IMR-90 (cell line): ENCODE measurements around the gene RFX2. TPM values are rescaled to one million over a fixed set of nuclear protein-coding genes. Genes with fewer than 3 reads are reported as not detected.
"Not testable (repeated sequence)": the region's sequence is repeated elsewhere in the genome, so short reads cannot be mapped to it uniquely, and the experiment has no call there.

Experiments used
- ATAC-seq: fragments of 200-7000 bp; cut with Tn5 transposase; 2 replicates; pipeline ENCODE4 v1.9.1; 2020; ENCODE audit warnings: low read depth, mild to moderate bottlenecking, moderate library complexity
- BruUV-seq: library from RNA; stranded (reverse); fragments of 400-500 nt; replicated peaks from 2 replicates; lab custom pipeline; 2021; lab: Mats Ljungman, UMichigan
- CTCF ChIA-PET: fragments of 300-600 bp; formaldehyde crosslinking; extraction: SDS; loops from one replicate; lab custom pipeline; 2021; ENCODE audit warnings: antibody characterized with exemption; lab: Yijun Ruan, JAX
- POLR2A ChIA-PET: fragments of 300-600 bp; sonication (Branson Sonifier 250); formaldehyde crosslinking; loops from one replicate; lab custom pipeline; 2022; ENCODE audit warnings: antibody characterized with exemption; ENCODE audit not compliant: unreplicated experiment; lab: Charles Lee
- DNase-seq: peaks from one replicate; pipeline ENCODE4 v3.0.0; 2013
- H2AFZ ChIP-seq: replicated peaks from 2 replicates; pipeline ENCODE3; 2013; ENCODE audit warnings: low read length, mild to moderate bottlenecking; ENCODE audit not compliant: poor library complexity
- H2AK5ac ChIP-seq: 2 replicates; pipeline ENCODE4 v1.6.1; 2013; ENCODE audit warnings: low read depth, low read length, inconsistent platforms
- H2AK9ac ChIP-seq: replicated peaks from 2 replicates; pipeline ENCODE3; 2013; ENCODE audit warnings: mild to moderate bottlenecking, low read depth, low read length, moderate library complexity; ENCODE audit not compliant: poor library complexity
- H2BK120ac ChIP-seq: 2 replicates; pipeline ENCODE4 v1.6.1; 2013; ENCODE audit warnings: low read depth, low read length, inconsistent platforms
- H2BK15ac ChIP-seq: 3 replicates; pipeline ENCODE4 v1.6.1; 2013; ENCODE audit warnings: low read depth, low read length, inconsistent platforms
- H2BK20ac ChIP-seq: 2 replicates; pipeline ENCODE4 v1.6.1; 2013; ENCODE audit warnings: low read depth, mild to moderate bottlenecking, inconsistent platforms, low read length, moderate library complexity
- H2BK5ac ChIP-seq: 2 replicates; pipeline ENCODE4 v1.6.1; 2013; ENCODE audit warnings: mild to moderate bottlenecking, low read depth, low read length, inconsistent platforms; ENCODE audit not compliant: poor library complexity, severe bottlenecking
- H3K14ac ChIP-seq: replicated peaks from 2 replicates; pipeline ENCODE4 v1.6.1; 2013; ENCODE audit warnings: low read depth, low read length, inconsistent platforms
- H3K18ac ChIP-seq: 2 replicates; pipeline ENCODE4 v1.6.1; 2013; ENCODE audit warnings: low read depth, low read length, control low read depth
- H3K23ac ChIP-seq: 2 replicates; pipeline ENCODE4 v1.6.1; 2013; ENCODE audit warnings: low read depth, low read length, inconsistent platforms
- H3K27ac ChIP-seq: 2 replicates; pipeline ENCODE4 v1.5.1; 2013; ENCODE audit warnings: mild to moderate bottlenecking, control low read depth, low read length; ENCODE audit not compliant: insufficient read depth
- H3K27me3 ChIP-seq: 2 replicates; pipeline ENCODE4 v1.6.1; 2013; ENCODE audit warnings: low read length; ENCODE audit not compliant: control insufficient read depth, insufficient read depth
- H3K36me3 ChIP-seq: 2 replicates; pipeline ENCODE4 v1.6.1; 2013; ENCODE audit warnings: low read length, mixed read lengths; ENCODE audit not compliant: control insufficient read depth, insufficient read depth
- H3K4ac ChIP-seq: 2 replicates; pipeline ENCODE4 v1.6.1; 2013; ENCODE audit warnings: low read depth, low read length, inconsistent platforms
- H3K4me1 ChIP-seq: 2 replicates; pipeline ENCODE4 v1.6.1; 2013; ENCODE audit warnings: low read length, mixed read lengths; ENCODE audit not compliant: control insufficient read depth, insufficient read depth
- H3K4me2 ChIP-seq: 2 replicates; pipeline ENCODE4 v1.6.1; 2013; ENCODE audit warnings: low read depth, mild to moderate bottlenecking, control low read depth, low read length, moderate library complexity
- H3K4me3 ChIP-seq: 2 replicates; pipeline ENCODE4 v1.5.1; 2013; ENCODE audit warnings: low read depth, mild to moderate bottlenecking, control low read depth, low read length, moderate library complexity; ENCODE audit not compliant: insufficient read depth
- H3K56ac ChIP-seq: 2 replicates; pipeline ENCODE4 v1.6.1; 2013; ENCODE audit warnings: low read length, inconsistent platforms; ENCODE audit not compliant: insufficient read depth; ENCODE audit errors: extremely low read depth
- H3K79me1 ChIP-seq, 2 experiments: 2 replicates each; pipeline ENCODE4 v1.6.1; 2013; ENCODE audit warnings: low read length in 2 of 2, inconsistent platforms in 1 of 2, low read depth in 1 of 2
- H3K9ac ChIP-seq: 2 replicates; pipeline ENCODE4 v1.6.1; 2013; ENCODE audit warnings: low read depth, low read length, control low read depth
- H3K9me1 ChIP-seq: 2 replicates; pipeline ENCODE4 v1.6.1; 2013; ENCODE audit warnings: low read length, inconsistent platforms; ENCODE audit not compliant: insufficient read depth
- H3K9me3 ChIP-seq: 2 replicates; pipeline ENCODE4 v1.6.1; 2013; ENCODE audit warnings: low read length; ENCODE audit not compliant: control insufficient read depth, insufficient read depth
- H4K20me1 ChIP-seq: 2 replicates; pipeline ENCODE4 v1.6.1; 2013; ENCODE audit warnings: low read length, inconsistent platforms; ENCODE audit not compliant: insufficient read depth
- H4K5ac ChIP-seq: 2 replicates; pipeline ENCODE4 v1.6.1; 2013; ENCODE audit warnings: mild to moderate bottlenecking, low read depth, low read length, control low read depth
- H4K8ac ChIP-seq, 2 experiments: 2 replicates each; pipeline ENCODE4 v1.6.1; 2013; ENCODE audit warnings: low read depth in 2 of 2, low read length in 2 of 2, control low read depth in 1 of 2, inconsistent platforms in 1 of 2
- H4K91ac ChIP-seq: 2 replicates; pipeline ENCODE4 v1.6.1; 2013; ENCODE audit warnings: low read depth, low read length, inconsistent platforms; ENCODE audit not compliant: insufficient read depth
- whole genome bisulfite sequencing, 2 experiments: methylation state at CpG; one replicate each; pipeline versions ENCODE4 v1.1.5 to v1.1.7; 2013; ENCODE audit warnings: missing lambda C conversion rate in 2 of 2; ENCODE audit not compliant: insufficient read length in 1 of 2; ENCODE audit errors: extremely low coverage in 2 of 2; 5-methylcytosine and 5-hydroxymethylcytosine counted together
- dilution Hi-C: fragments of 300-500 bp; cut with HindIII; formaldehyde crosslinking; loops from one replicate; pipeline ENCODE4 v1.14.3; 2018; ENCODE audit warnings: low sequenced_read_pairs; ENCODE audit not compliant: unreplicated experiment
- in situ Hi-C: fragments of 300-500 bp; cut with MboI; formaldehyde crosslinking; loops from 3 replicates; pipeline ENCODE4 v1.14.3; 2019; ENCODE audit warnings: low sequenced_read_pairs, inconsistent platforms, mixed read lengths
- intact Hi-C: fragments of 100-400 bp; cut with micrococcal nuclease; formaldehyde crosslinking; loops from 2 replicates; pipeline ENCODE4 v1.10.0; 2022
- polyA plus RNA-seq, 3 experiments: library from polyadenylated mRNA; depleted of rRNA; stranded (reverse); fragments of >200 nt; gene quantifications; 2 replicates each; pipeline ENCODE4 v1.2.3, GENCODE V29; 2012; ENCODE audit warnings: low replicate concordance in 1 of 3
- total RNA-seq: library from RNA; depleted of rRNA; stranded (reverse); fragments of >200 nt; gene quantifications from 2 replicates; pipeline ENCODE4 v1.2.3, GENCODE V29; 2012

Gene RFX2
- total and polyA plus RNA-seq, 2 of the 4 experiments (the other 2 are of a cell fraction) = 2.2 to 4.9 TPM

GRCh38 chr19:5985837-5986236, 124.5 kb downstream of the RFX2 start:
- H3K27ac ChIP-seq, H3K4me2 ChIP-seq, dilution Hi-C loops, DNase-seq, BruUV-seq, H3K56ac ChIP-seq, H3K27me3 ChIP-seq, H3K36me3 ChIP-seq, H3K4me3 ChIP-seq, ATAC-seq, H3K9me3 ChIP-seq, POLR2A ChIA-PET, H3K79me1 ChIP-seq, H3K9ac ChIP-seq, H3K23ac ChIP-seq, H4K20me1 ChIP-seq: not testable (repeated sequence)
- CTCF ChIA-PET = interaction anchor here (2.1 to 2.8 kb wide), 2 partner anchors 37 to 62 kb away, joined by 10 read pairs; no protein-coding TSS in a partner anchor
- Histone ChIP-seq H3K4me1 (peaks cover 19% of the 10 kb centered on the region), H3K9me1 (peaks cover 22% of the 10 kb centered on the region; the same call in 1 of the 2 replicates), H2BK120ac (peak overlapping the region; percentile 13; the same call in 1 of the 2 replicates), H2AK5ac (peak overlapping the region; percentile 59; the same call in 1 of the 2 replicates), H2BK15ac (peak overlapping the region; percentile 27; the same call in 1 of the 3 replicates), H3K14ac (0 out of 2 replicates have a peak overlapping the region, but pooled peaks have one; percentile 10), H2BK20ac (peak overlapping the region; percentile 32; the same call in 1 of the 2 replicates), H2BK5ac (peak overlapping the region; percentile 56), H4K8ac (peak overlapping the region in 1 of 2 experiments; percentile 69; a peak in 1 of 4 replicates), H4K91ac (peak overlapping the region; percentile 59; the same call in 1 of the 2 replicates), H2AK9ac (peak overlapping the region; percentile 60), H3K4ac (peak overlapping the region; percentile 59), H2AFZ (peak overlapping the region; percentile 16), H4K5ac (peak overlapping the region; percentile 3; the same call in 1 of the 2 replicates), H3K18ac (peak overlapping the region; percentile 1; the same call in 1 of the 2 replicates)
- in situ Hi-C loops (loop anchor here (10.0 kb wide), 1 partner anchor 139 kb away; no protein-coding TSS in a partner anchor), intact Hi-C loops (loop anchor here (5.0 kb wide), 1 partner anchor 121 kb away; no protein-coding TSS in a partner anchor)
- 77% methylated on average over 3 of the region's 5 CpGs; no CpG with 5 or more reads in 1 of the 2 experiments for WGBS, 2 experiments
